Measurements from ENCODE around the gene AMH.
A peak's percentile ranks its signal among the peaks of the same experiment; 100 is the strongest.

The AMH gene

GRCh38 chr19:2239173-2239572, 9.9 kb upstream of the AMH start:
- TF ChIP-seq CTCF (IDR thresholded peaks at IDR 0.05; ENCODE audit: low read depth, low read length) (no peak), EZH2phosphoT487 (IDR thresholded peaks at IDR 0.05; ENCODE audit: low read depth) (no peak)
- Histone ChIP-seq H3K4me3 (ENCODE audit: low read length) (peak overlapping the region; percentile 89; the same call in 1 of the 2 replicates), H3K36me3 (replicated peaks; ENCODE audit: low read depth, low read length) (peaks cover 53% of the 10 kb centered on the region), H4K20me1 (ENCODE audit: insufficient read depth, low read length) (peaks cover 68% of the 10 kb centered on the region), H3K27me3 (ENCODE audit: low read depth, low read length) (no peaks in the 10 kb centered on the region), H3K9ac (ENCODE audit: low read length) (0 out of 2 replicates have a peak overlapping the region, but pooled peaks have one; percentile 4), H3K27ac (ENCODE audit: low read length) (no peak overlapping the region), H3K9me3 (ENCODE audit: insufficient read depth, low read length) (no peaks in the 10 kb centered on the region), H3K4me2 (ENCODE audit: low read length) (peak overlapping the region; percentile 72), H2AFZ (ENCODE audit: low read depth, low read length) (no peak overlapping the region), H3K79me2 (ENCODE audit: low read length) (peaks cover 90% of the 10 kb centered on the region), H3K4me1 (ENCODE audit: low read length) (peaks cover 31% of the 10 kb centered on the region)

DNA sequence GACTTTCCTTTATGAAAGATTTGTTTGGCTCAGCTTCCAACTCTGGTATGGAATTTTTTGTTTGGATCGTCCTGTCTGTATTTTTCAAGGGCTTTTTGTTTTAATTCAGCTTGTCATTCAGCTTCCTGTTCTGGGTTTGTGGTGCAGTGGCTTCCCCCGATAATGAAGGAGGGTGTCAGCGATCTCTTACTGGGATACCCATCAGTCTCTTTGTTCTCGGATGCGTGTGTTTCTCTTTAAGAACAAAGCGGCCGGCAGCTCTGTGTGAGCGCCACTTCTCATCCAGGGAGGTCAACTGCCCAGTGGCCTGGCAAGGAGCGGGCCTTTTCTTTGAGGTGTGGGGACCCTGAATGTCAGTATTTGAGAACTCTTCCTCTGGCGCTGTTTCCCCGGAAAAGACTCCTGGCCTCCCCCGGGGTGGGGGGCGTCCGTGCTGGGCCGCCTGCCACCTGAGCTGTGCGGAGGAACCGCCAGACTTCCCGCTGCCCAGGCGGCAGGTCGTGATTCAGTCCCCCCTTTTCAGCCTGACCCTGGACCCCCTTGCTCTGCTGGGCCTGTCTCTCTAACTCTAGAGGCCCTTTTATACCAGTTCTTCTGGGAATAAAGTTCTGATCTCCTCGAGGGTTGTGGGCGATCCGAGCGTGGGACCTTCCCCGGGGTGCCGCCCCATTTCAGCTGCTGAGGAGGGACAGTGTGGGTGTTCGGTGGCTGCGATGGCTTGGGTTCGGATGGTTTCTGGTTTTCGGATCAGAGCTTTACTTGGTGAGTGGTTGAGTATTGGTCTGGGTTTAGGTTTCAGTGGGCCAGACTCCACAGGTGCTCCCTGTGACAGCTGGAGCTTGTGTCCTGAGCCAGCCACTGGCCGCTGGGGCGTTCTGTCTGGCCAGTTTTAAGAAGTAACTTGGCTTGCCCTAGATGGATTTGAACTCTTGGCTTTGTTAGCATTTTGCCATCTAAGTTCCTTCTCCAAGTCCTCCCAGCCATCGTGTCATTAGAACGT, 9.1 kb upstream of the AMH start:
- no peak for TF ChIP-seq EZH2phosphoT487 (IDR thresholded peaks at IDR 0.05; ENCODE audit: low read depth)
- no peak for TF ChIP-seq CTCF (IDR thresholded peaks at IDR 0.05; ENCODE audit: low read depth, low read length)
- H3K27me3 ChIP-seq (ENCODE audit: low read depth, low read length), result no peaks in the 10 kb centered on the region
- H4K20me1 ChIP-seq (ENCODE audit: insufficient read depth, low read length), result peaks cover 74% of the 10 kb centered on the region
- H3K79me2 ChIP-seq (ENCODE audit: low read length), result peaks cover 84% of the 10 kb centered on the region
- H3K4me2 ChIP-seq (ENCODE audit: low read length), result peak overlapping the region; percentile 72
- H3K36me3 ChIP-seq (replicated peaks; ENCODE audit: low read depth, low read length), result peaks cover 62% of the 10 kb centered on the region
- no peak overlapping the region for H3K4me3 ChIP-seq (ENCODE audit: low read length)
- H3K9me3 ChIP-seq (ENCODE audit: insufficient read depth, low read length), result no peaks in the 10 kb centered on the region
- no peak overlapping the region for H2AFZ ChIP-seq (ENCODE audit: low read depth, low read length)
- peaks cover 27% of the 10 kb centered on the region for H3K4me1 ChIP-seq (ENCODE audit: low read length)
- H3K9ac ChIP-seq (ENCODE audit: low read length), result 0 out of 2 replicates have a peak overlapping the region, but pooled peaks have one; percentile 4
- no peak overlapping the region for H3K27ac ChIP-seq (ENCODE audit: low read length)

DNA sequence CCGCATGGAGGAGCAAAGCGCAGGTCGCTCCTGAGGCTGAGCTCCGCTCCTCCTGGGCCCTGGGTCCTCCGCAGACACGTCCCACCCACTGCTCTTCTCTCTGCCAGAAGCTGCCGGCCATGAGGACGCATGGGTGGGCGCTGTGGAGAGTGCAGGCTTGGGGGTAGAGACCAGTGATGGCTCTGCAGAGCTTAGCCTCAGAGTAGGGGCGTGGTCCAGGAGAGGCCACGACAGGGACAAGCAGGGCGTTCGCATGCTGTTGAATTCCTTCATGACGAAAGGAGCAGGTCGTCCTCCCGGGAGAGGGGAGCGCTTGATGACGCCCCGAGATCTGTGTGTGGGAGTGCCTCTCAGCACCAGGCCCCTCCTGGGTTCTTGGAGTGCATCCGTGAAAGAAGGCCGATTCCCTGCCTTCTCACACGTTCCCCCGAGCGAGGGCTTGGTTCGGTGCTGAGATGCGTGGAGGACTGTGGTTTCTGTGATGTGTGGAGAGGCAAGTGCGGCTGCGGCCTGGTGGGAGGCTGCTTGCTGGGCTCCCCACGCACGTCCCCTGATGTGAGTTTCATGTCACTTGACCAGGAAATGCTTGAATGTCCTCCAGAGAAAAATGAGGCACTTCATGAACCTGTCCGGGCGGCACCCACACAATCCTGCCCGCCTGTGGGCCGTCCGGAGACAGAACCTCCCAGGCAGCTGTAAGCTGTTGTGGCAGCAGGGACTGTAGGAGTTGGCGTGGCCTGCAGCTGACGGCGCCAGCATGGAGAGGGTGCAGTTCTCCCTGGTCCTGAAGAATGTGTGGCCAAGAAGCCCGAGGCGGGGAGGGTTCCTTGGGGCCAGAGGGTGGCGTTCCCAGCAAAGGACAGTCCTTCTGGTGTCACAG, 8.0 kb upstream of the AMH start:
- TF ChIP-seq EZH2phosphoT487 (IDR thresholded peaks at IDR 0.05; ENCODE audit: low read depth), result no peak
- TF ChIP-seq CTCF (IDR thresholded peaks at IDR 0.05; ENCODE audit: low read depth, low read length), result no peak

More for the DNA sequence above, 8.0 kb upstream of the AMH start:
- no peak overlapping the region for H2AFZ ChIP-seq (ENCODE audit: low read depth, low read length)
- no peaks in the 10 kb centered on the region for H3K9me3 ChIP-seq (ENCODE audit: insufficient read depth, low read length)
- peaks cover 78% of the 10 kb centered on the region for H4K20me1 ChIP-seq (ENCODE audit: insufficient read depth, low read length)
- no peak overlapping the region for H3K27ac ChIP-seq (ENCODE audit: low read length)
- peaks cover 74% of the 10 kb centered on the region for H3K79me2 ChIP-seq (ENCODE audit: low read length)
- no peaks in the 10 kb centered on the region for H3K27me3 ChIP-seq (ENCODE audit: low read depth, low read length)
- H3K4me3 ChIP-seq (ENCODE audit: low read length), result no peak overlapping the region
- H3K4me2 ChIP-seq (ENCODE audit: low read length), result no peak overlapping the region
- H3K36me3 ChIP-seq (replicated peaks; ENCODE audit: low read depth, low read length), result peaks cover 70% of the 10 kb centered on the region
- peaks cover 26% of the 10 kb centered on the region for H3K4me1 ChIP-seq (ENCODE audit: low read length)
- H3K9ac ChIP-seq (ENCODE audit: low read length), result no peak overlapping the region
